ENCODE measurements around the gene TBX1. TPM values are rescaled to one million over a fixed set of nuclear protein-coding genes. Genes with fewer than 3 reads are reported as not detected.

Gene TBX1
- total RNA-seq, 1 donor from 2014 or later: 24.2 TPM

DNA sequence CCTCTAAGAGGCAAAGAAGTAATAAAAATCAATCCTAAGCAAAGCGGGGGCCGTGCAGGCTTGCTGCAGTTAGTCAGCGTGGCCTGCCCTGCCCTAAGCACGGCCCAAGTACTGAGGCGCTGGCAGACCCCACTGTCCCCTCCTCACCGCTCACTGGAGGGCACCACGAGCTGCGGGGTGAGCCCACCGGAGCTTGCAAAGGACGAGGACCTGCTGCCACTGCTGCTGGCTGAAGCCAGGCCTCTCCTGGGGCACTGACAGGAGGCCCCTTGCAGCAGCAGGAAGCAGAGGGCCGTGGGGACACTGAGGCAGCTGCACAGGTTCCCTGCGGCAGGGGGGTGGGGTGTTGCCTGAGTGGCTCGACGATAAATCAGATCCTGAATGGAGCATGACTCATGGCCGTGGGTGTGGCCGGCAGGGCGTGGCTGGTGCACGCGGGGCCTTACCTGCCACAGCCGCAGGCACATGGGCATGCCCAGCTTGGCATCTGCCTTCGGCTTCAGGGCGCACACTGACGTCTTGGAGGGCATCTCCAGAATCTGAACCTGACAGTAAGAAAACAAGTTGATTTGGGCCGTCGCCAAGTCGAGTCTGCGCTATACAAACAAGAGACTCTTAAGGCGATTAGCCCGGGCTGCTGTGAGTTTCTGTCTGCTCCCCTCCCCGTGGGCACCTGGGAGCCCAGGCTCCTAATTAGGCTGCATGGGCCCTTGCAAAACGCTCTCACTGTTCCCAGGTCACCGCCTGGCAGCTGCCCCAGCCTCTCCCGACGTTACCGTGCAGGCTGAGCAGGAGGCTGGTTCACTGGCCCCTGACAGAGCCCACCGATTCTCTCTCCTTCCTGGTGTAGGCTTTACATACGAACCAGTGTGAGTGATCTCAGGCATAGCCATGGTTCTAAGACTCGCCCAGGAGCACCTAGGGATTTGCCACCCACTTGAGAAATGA lies 45.9 kb downstream of the TBX1 start:
- Mint-ChIP-seq H3K4me3 (ENCODE audit: unreplicated experiment) (no peak overlapping the region), H3K4me1 (ENCODE audit: unreplicated experiment) (peaks cover 32% of the 10 kb centered on the region), H3K36me3 (ENCODE audit: unreplicated experiment) (peaks cover 2% of the 10 kb centered on the region), H3K9me3 (ENCODE audit: unreplicated experiment) (no peaks in the 10 kb centered on the region), H3K27me3 (ENCODE audit: unreplicated experiment) (no peaks in the 10 kb centered on the region), H3K27ac (ENCODE audit: unreplicated experiment) (no peak overlapping the region)
- TF ChIP-seq CTCF (IDR thresholded peaks at IDR 0.05): no peak
- DNase-seq (ENCODE audit: extremely low spot score, unreplicated experiment): no peak

GRCh38 chr22:19807161-19807913 lies 46.8 kb downstream of the TBX1 start:
- Mint-ChIP-seq H3K27ac (ENCODE audit: unreplicated experiment) (no peak overlapping the region), H3K4me1 (ENCODE audit: unreplicated experiment) (peaks cover 31% of the 10 kb centered on the region), H3K4me3 (ENCODE audit: unreplicated experiment) (no peak overlapping the region), H3K9me3 (ENCODE audit: unreplicated experiment) (no peaks in the 10 kb centered on the region), H3K27me3 (ENCODE audit: unreplicated experiment) (no peaks in the 10 kb centered on the region), H3K36me3 (ENCODE audit: unreplicated experiment) (peaks cover 2% of the 10 kb centered on the region)
- TF ChIP-seq CTCF (IDR thresholded peaks at IDR 0.05): no peak
- no peak for DNase-seq (ENCODE audit: extremely low spot score, unreplicated experiment)

DNA sequence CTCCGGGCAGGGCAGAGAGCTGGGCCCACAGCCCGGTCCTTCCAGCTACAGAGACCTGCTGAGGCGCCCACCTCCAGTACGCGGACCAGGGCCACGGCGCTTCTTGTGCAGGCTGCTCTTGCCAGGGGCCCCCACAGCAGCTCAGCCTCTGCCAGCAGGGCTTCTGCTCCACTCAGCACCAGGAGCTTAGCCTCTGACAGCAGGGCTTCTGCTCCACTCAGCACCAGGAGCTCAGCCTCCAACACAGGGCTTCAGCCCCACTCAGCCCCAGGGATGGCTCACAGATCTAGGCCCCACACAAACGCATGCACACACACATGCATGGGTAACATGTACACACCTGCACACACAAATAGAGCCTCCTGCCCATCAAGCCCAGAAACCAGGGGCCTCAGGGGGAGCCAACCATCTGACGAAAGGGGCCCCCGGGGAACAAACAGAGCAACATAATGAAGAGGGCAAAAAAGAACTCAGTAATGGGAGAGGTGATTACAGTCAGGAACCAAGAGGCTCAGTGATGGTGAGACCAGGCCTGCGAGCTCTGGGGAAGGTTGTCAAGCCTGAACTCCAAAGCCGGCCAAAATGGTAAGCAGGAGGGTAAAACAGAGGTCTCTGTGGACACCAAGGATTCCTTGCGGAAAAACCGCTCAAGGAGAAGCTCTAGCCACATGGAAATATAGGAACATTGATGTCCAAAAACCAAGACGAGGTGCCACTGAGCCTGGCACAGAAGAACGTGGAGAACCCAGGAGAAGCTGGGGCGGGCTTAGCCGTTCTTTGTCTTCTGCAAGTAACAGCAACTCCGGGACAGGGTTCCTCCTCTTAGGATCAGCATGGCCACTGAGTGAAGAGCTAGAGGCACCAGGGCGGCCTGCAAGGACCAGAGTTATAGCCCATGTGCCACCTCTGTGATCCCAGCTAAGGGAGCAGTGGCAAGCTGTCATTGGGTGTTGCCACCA lies 47.6 kb downstream of the TBX1 start:
- H3K27me3 Mint-ChIP-seq (ENCODE audit: unreplicated experiment): no peaks in the 10 kb centered on the region
- peaks cover 29% of the 10 kb centered on the region for H3K4me1 Mint-ChIP-seq (ENCODE audit: unreplicated experiment)
- no peaks in the 10 kb centered on the region for H3K9me3 Mint-ChIP-seq (ENCODE audit: unreplicated experiment)
- no peak overlapping the region for H3K4me3 Mint-ChIP-seq (ENCODE audit: unreplicated experiment)
- no peak for TF ChIP-seq CTCF (IDR thresholded peaks at IDR 0.05)
- no peak for DNase-seq (ENCODE audit: extremely low spot score, unreplicated experiment)
- H3K27ac Mint-ChIP-seq (ENCODE audit: unreplicated experiment): no peak overlapping the region
- H3K36me3 Mint-ChIP-seq (ENCODE audit: unreplicated experiment): peaks cover 2% of the 10 kb centered on the region

GRCh38 chr22:19808873-19809478 lies 48.4 kb downstream of the TBX1 start:
- Mint-ChIP-seq H3K9me3 (ENCODE audit: unreplicated experiment) (no peaks in the 10 kb centered on the region), H3K27ac (ENCODE audit: unreplicated experiment) (no peak overlapping the region), H3K36me3 (ENCODE audit: unreplicated experiment) (peaks cover 2% of the 10 kb centered on the region), H3K27me3 (ENCODE audit: unreplicated experiment) (no peaks in the 10 kb centered on the region), H3K4me1 (ENCODE audit: unreplicated experiment) (peaks cover 29% of the 10 kb centered on the region), H3K4me3 (ENCODE audit: unreplicated experiment) (no peak overlapping the region)
- TF ChIP-seq CTCF (IDR thresholded peaks at IDR 0.05): no peak
- DNase-seq (ENCODE audit: extremely low spot score, unreplicated experiment): no peak
